HG03135 (cell line): ENCODE measurements around the gene OSBPL9.
"Not testable (repeated sequence)": the region's sequence is repeated elsewhere in the genome, so short reads cannot be mapped to it uniquely, and the experiment has no call there.

Experiments used
- ATAC-seq: cut with Tn5 transposase; IDR thresholded peaks from one replicate; pipeline ENCODE4 v1.9.1; 2021; ENCODE audit warnings: mild to moderate bottlenecking, moderate library complexity; ENCODE audit not compliant: unreplicated experiment

OSBPL9 gene

DNA sequence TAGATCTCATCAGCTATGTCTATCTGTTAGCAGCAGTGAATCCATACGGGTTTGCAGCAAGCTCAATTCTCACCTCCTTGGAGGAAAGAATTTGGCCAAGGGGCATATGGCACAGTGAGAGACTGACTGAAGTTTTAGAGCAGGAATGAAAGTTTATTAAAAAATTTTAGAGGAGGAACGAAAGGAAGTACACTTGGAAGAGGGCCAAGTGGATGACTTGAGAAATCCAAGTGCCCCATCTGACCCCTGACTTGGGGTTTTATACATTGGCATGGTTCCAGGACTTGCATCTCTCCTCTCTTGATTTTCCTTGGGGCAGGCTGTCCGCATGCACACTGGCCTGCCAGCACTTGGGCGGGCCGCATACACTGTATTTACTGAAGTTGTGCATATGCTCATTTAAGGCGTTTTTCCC, 9.2 kb upstream of the OSBPL9 start:
- ATAC-seq, result no peak

DNA sequence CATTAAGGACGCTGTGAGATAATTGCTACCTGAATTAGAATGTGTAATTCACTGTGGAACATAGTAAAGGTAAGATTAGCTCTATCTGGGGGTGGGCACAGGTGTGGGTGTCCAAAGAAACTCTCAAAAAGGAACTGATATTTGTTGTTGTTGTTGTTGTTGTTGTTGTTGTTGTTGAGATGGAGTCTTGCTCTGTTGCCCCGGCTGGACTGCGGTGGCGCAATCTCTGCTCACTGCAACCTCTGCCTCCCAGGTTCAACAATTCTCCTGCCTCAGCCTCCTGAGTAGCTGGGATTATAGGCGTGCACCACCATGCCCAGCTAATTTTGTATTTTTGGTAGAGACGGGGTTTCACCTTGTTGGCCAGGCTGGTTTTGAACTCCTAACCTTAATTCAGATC, 6.8 kb upstream of the OSBPL9 start:
- ATAC-seq, result not testable (repeated sequence)

DNA sequence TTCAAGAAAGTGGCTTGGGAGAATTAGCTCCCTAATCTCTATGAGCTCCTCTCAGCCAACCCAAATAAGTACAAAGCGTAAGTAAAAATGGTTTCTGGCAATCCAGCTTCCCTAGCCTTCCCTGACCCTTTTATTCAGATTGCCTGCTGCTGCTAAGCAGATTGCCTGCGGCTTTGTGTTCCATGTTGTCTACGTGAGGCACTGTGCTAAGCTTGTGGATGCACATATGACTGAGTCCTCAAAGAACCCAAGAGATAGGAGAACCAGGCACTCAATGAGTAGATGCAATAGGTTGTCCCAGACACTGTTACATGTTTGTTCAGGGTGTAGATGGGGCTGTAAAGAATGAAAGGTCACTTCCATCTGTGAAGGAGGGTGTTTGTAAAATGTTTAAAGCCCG, 6.3 kb upstream of the OSBPL9 start:
- ATAC-seq, result no peak

DNA sequence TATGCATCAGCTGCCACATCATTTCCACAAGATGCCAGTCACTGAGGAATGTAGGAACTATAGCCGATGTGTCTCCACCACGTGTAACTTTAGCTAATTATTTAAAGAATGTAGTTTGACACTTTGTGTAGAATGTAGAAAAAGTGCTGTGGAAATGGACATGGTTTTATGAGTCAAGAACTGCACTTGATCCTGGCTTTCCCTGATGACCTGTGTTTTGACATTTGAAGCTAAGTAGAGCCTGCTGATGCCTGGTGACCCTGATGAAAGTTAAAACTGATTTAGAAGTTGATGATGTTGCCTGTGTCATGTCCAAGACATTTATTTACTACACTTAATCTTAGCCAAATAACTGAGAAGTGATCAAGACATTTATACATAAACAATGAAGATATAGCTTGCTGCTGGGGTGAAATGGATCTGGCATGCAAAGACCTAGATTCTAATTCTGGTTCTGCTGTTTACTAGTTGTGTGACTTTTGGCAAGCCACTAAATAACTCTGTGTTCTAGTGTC, 4.4 kb upstream of the OSBPL9 start:
- ATAC-seq, result no peak

DNA sequence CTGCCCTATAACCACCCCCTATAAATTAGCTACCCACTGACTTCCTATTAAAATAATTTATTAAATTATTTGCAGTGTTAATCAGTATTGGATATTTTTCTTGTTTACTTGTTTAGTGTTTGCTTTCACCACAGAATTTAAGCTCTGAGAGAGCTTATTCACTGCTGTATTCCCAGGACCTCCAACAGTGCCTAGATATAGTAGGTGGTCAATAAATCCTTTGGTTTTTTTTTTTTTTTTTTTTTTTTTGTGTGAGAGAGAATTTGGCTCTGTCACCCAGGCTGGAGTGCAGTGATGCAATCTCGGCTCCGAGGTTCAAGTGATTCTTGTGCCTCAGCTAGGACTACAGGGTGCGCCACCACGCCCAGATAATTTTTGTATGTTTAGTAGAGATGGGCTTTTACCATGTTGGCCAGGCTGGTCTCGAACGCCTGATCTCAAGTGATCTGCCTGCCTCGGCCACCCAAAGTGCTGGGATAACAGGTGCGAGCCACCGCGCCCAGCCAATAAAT, 1.1 kb upstream of the OSBPL9 start:
- ATAC-seq, result no peak

DNA sequence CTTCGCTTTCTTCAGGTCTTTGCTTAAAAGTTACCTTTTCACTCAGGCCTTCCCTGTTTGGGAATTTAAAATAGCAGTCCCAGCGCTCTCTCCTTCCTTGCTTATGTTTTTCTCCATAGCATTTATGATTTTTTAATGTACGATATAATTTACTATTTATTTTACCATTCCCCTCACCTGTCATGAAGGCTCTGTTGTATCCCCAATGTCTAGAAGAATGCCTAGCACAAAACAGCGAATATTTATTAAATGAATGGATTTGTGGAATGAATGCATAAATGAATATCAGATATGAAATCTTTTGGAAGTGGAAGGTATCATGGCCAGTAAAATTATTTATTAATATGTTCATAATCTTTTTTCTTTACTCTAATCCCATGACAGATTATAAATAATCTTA, 402 bp upstream of the OSBPL9 start:
- no peak for ATAC-seq

DNA sequence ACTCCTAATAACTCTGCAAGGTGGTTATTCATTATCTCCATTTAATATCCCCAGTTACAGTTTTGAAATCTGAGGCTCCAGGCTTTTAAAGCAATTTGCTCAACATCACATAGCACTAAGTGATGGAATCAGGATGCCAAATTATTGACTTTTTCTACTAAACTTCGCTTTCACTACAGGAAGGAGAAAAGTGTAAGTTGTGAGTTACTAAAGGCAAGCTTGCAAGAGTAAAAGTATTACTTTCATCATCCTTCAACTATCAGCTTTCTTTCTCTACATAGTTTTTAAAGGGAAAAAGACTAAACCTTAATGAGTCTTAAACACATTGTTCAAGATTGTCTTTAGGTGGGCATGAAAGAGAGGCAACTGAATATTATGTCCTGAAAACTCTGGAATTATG, 1.8 kb downstream of the OSBPL9 start:
- ATAC-seq, result no peak

DNA sequence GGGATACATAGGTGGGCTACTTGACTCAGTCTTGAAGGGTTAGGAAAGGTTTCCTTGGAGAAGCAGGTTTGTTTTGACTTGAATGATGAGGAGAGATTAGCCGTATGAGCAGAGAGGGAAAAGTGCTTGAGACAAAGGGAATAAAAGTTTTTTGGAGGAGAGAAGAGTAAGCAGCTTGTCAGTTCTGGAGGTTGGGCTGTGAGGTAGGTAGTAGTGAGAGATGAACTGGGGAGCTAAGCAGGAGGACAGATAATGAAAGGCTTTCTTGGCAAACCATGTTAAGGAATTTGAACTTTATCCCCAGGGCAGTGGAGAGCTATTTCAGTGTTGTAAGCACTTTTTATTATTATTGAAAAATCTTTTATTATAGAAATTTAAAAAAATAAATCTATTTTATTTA, 3.6 kb downstream of the OSBPL9 start:
- no peak for ATAC-seq

DNA sequence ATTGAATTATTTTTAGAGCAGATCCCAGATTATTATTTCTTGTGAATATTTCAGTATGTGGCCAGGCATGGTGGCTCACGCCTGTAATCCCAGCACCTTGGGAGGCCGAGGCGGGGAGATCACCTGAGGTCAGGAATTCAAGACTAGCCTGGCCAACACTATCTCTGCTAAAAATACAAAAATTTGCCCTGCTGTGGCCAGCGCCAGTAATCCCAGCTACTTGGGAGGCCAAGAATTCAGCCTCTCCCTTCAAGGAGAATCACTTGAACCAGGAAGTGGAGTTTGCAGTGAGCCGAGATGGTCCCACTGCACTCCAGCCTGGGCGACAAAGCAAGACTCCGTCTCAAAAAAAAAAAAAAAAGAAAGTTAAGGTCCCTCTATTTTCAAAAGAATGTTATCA, 4.3 kb downstream of the OSBPL9 start:
- ATAC-seq, result no peak

DNA sequence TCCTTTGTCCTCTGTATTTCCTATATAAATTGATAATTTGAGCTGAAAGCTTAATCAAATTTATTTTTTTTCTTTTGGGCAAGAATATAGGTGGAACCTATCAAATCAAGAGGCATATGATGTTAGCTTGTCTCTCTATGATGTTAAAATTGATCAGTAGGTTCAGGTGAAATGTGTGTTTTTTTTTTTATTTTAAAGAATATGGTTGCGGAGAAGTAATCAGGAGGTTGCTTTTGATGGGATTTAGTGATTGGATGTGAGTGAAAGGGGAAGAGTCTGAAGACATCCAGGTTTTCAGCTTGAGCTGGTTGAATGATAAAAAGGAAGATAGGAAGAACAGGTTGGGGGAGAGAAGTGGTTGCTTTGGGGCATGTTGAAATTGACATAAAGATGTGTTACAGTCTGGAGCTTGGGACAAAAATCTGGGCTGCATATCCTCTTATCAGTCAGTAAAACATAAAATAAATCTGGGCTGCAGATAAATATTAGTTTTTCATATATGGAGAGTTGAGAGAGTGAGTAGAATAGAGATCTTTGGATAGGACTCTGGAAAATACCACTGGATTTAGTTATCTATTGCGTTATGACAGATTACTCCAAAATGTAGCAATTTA, 5.1 kb downstream of the OSBPL9 start:
- no peak for ATAC-seq

DNA sequence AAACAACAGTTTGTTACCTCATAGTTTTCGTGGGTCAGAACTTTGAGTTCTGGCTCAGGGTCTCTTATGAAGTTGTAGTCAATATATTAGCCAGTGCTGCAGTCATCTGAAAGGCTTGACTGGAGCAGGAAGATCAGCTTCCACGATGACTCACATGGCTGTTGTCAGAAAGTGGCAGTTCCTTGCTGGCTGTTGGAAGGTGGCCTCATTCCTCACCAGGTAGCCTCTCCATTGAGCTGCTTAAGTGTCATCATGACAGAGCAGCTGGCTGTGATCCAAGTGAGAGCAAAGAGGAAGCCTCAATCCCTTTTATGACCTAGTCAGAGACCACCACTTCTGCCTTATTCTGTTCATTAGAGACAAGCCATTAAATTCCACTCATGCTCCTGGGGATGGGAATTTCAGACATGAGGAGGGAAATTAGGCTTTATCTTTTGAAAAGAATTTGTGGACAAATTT, 5.6 kb downstream of the OSBPL9 start:
- no peak for ATAC-seq

DNA sequence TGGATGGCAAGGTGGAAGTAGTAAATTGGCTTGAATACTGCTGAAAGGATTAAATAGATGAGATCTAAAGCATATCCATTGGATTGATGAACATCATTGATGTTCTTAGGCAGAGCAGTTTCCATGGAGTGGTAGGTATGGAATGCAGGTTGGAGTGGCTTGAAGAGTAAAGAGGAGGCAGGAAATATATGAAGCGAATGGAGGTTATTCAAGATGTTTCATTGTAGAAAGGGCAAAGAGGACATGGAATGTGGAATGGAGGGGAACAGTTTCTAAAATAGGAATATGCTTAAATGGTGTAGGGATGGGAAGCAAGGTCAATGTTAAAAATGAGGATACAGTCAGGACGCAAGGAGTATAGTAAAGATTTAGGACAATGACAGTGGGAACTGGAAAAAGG, 6.1 kb downstream of the OSBPL9 start:
- ATAC-seq, result no peak

DNA sequence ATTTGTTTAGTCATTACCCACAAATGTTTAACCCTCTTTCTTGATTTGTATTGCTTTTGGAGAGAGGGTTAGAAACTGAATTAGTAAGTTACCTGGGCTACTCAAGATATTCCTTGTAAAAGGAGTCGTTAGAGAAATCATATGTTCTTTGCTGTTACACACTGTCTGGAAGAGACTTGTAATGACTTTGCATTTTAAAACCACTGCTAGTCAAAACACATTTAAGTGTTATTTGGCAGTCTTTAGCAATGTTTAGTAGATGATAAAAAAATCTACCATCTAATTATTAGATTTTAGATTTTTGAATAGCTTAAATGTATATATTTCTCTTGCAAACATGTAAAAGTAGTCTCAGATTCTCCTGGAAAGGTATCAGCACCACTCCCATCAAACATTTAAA, 6.6 kb downstream of the OSBPL9 start:
- no peak for ATAC-seq

DNA sequence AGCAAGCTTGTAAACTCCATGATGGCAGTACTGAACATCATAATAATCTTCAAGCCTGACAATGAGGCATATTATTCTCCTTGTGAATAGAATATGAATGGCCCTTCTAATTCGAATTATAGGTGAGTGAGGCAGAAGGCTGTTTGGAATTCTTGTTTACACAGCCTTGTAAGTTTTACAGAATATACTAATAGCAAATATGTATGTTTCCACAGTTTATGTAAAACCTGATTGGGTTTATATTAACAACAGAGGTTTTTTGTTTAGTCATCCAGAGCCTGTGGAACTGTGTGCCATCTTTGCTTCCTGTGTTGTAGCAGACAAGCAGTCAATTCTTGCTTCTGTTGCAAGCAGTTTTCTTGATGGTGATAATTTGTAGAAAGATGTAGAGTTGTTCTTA, 8.0 kb downstream of the OSBPL9 start:
- ATAC-seq, result no peak

DNA sequence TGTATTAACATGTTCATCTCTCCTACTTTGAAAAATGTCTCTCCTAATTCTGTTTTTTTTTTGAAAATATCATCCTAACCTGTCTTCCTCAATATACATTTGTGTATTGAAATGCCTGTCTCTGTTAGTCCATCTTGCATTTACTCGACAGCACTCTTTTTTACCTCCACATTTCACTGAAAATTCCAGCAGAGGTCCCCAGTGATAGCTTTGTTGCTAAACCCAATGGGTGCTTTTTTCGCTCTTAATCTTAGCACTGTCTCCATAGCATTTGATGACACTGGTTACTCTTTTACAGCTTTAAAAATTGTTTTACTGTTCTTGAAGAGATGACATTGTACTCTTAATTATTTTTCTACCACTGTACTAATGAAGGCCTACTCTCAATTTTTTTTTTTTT, 10.8 kb downstream of the OSBPL9 start:
- no peak for ATAC-seq

DNA sequence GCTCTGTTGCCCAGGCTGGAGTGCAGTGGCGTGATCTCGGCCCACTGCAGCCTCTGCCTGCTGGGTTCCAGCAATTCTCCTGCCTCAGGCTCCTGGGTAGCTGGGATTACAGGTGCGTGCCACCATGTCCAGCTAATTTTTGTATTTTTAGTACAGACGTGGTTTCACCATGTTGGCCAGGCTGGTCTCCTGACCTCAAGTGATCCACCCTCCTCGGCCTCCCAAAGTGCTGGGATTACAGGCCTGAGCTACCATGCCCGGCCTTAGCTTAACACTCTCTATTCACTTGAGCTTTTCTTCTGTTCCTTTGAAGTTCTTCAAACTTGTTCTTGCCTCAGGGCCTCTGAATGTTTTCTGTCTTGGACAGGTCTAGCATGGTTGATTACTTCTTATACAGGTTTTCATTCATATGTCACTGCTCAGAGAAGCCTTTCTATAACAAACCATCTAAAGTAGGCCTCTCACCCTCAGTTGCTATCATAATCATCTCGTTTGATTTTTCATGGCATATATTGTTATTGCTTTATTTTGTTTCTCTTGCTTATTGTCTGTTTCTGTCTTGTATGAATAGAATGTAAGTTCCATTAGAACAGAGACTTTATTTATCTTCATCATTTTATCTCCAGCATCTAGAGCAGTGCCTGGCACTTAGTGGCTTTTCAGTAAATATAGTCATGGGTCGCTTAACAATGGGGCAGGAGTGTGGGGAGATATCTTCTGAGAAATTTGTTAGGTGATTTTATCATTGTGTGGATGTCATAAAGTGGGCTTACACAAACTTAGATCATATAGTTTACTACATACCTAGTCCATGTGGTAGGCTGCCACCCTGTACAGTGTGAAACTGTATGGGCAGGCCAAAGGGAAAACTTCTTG, 12.1 kb downstream of the OSBPL9 start:
- no peak for ATAC-seq

DNA sequence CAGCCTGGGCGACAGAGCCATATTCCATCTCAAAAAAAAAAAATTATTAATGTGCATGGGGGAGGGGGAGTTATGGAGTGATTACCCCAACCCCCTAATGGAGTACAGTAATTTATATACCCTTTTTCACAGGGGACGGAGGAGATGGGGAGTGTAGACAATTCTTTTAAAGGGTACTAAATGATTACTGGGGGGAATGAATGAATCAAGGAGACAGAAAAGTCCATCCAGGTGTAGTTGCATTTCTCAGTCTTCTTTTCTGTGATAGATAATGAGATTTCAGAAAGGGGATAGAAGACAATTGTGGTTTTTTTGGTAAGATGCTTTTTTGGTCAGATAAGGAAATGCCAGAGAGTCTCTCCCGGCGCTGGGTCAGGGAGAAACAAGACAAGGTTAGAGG, 13.0 kb downstream of the OSBPL9 start:
- ATAC-seq, result no peak

DNA sequence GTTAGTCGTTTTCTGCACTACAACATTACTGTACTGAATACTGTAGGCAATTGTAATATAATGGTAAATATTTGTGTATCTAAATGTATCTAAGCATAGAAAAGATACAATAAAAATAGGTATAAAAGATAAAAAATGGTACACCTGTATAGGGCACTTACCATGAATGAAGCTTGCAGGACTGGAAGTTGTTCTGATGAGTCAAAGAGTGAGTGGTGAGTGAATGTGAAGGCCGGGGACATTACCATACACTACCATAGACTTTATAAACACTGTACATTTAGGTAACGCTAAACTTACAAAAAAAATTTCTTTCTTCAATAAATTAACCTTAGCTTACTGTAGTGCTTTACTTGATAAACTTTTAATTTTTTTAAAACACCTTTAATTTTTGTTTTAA, 13.5 kb downstream of the OSBPL9 start:
- no peak for ATAC-seq

DNA sequence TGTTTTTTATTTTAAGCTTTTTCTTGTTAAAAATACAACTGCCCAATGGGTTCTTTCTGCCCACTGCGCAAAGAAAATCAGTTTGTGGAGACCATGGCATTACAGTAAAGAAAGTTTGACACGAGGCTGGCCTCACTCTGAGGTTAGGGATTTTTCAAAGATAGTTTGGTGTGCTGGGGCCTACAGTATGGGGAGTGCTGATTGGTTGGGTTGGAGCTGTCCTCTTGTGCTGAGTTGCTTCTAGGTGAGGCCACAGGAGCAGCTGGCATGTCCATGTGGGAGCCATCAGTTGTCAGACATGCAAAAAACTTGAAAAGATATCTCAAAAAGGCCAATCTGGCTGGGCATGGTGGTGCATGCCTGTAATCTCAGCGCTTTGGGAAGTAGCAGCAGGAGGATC, 14.0 kb downstream of the OSBPL9 start:
- no peak for ATAC-seq

DNA sequence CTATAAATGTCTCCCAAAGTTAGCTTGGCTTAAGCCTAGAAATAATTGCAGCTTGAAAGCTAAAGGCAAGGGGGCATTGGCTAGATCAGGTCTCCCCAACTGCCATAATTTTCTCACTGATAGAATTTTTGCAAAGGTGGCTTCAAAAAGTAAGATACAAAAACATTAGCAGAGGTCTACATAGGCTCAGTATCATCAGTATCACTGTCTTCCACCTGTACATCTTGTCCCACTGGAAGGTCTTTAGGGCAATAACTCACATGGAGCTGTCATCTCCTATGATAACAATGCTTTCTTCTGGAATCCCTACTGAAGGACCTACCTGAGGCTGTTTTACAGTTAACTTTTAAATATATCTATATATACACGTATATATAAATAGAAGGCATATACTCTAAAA, 14.9 kb downstream of the OSBPL9 start:
- ATAC-seq, result no peak

DNA sequence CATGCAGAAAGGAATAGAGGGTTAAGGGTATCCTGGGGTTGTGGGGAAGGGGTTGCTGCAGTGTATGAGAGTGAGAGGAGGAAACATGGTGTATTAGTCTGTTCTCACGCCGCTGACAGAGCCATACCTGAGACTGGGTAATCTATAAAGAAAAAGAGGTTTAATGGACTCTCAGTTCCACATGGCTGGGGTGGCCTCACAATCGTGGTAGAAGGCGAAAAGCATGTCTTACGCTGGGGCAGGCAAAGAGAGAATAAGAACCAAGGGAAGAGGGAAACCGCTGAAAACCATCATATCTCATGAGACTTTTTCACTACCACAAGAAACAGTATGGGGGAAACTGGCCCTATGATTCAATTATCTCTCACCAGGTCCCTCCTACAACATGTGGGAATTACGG, 17.7 kb downstream of the OSBPL9 start:
- no peak for ATAC-seq

DNA sequence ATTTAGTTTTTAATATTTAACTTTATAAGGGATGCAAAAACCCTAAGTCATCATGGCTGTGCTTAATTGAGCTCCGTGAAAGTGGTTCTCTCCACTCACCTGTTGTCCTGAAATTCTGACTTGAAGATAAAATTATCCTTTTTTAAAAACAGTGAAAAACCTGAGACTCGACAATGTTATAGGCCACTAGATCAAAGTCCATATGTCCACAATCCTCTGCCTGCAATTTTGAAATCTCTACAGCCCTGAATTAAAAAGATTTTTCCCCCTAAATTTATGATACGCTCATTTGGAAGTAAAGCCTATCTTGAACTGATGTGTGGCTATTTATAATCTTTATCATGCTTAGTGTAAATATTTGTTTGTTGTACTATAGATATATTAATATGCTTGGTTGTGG, 18.7 kb downstream of the OSBPL9 start:
- ATAC-seq, result no peak
